ENCODE results near the gene MINDY4. TPM values are rescaled to one million over a fixed set of nuclear protein-coding genes. Genes with fewer than 3 reads are reported as not detected.

The MINDY4 gene
- polyA plus RNA-seq, 3 donors = 0.15 to 0.17 TPM; not detected in 1

DNA sequence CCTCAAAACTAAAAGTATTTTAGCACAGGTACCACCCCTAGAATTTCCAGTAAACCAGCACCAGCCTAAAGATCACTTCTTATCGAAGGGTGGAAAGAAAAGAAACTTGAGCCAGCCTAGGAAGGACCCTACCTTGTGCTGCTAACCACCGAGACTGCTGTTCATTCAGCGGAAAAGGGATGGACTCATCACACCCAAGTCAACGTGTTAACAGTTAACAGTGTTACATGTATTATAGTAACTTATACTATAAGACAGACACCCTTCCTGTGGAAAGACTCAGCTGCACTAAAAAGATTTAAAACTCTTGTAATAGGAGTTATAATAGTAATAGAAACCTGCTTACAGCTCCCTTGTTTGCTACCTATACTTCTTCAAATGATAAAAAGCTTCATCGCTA is 39.8 kb downstream of the MINDY4 start:
- no peak overlapping the region for H3K27ac ChIP-seq (ENCODE audit: low read depth in 1 of 2, low read length in 2 of 2)
- H3K4me1 ChIP-seq (ENCODE audit: control insufficient read depth in 1 of 2, insufficient read depth in 2 of 2, low read length in 2 of 2) = peaks cover 0 to 3% of the 10 kb centered on the region in 2 donors
- Mint-ChIP-seq H3K4me3 (no peak overlapping the region), H3K9me3 (peaks cover 0 to 2% (median 0%) of the 10 kb centered on the region in 7 donors), H3K27ac (no peak overlapping the region), H3K4me1 (peaks cover 16% of the 10 kb centered on the region), H3K36me3 (no peaks in the 10 kb centered on the region), H3K27me3 (ENCODE audit: low read depth in 3 of 3) (peaks cover 0 to 2% (median 0%) of the 10 kb centered on the region in 3 donors)
- no peak overlapping the region for H2AFZ ChIP-seq (ENCODE audit: insufficient read depth, low read depth, low read length, poor library complexity, severe bottlenecking)
- H3K4me3 ChIP-seq (replicated peaks in 1 of 3; ENCODE audit: low read depth in 2 of 3, low read length in 3 of 3) = no peak overlapping the region
- H3K79me2 ChIP-seq (ENCODE audit: insufficient read depth, low read length) = no peaks in the 10 kb centered on the region
- no peaks in the 10 kb centered on the region for H3K36me3 ChIP-seq (replicated peaks in 1 of 2; ENCODE audit: control insufficient read depth in 1 of 2, insufficient read depth in 2 of 2, low read length in 2 of 2)
- intact Hi-C loops (cut with micrococcal nuclease) = no loop called here
- no peak for DNase-seq
- TF ChIP-seq, protein P1, sequence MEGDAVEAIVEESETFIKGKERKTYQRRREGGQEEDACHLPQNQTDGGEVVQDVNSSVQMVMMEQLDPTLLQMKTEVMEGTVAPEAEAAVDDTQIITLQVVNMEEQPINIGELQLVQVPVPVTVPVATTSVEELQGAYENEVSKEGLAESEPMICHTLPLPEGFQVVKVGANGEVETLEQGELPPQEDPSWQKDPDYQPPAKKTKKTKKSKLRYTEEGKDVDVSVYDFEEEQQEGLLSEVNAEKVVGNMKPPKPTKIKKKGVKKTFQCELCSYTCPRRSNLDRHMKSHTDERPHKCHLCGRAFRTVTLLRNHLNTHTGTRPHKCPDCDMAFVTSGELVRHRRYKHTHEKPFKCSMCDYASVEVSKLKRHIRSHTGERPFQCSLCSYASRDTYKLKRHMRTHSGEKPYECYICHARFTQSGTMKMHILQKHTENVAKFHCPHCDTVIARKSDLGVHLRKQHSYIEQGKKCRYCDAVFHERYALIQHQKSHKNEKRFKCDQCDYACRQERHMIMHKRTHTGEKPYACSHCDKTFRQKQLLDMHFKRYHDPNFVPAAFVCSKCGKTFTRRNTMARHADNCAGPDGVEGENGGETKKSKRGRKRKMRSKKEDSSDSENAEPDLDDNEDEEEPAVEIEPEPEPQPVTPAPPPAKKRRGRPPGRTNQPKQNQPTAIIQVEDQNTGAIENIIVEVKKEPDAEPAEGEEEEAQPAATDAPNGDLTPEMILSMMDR (IDR thresholded peaks at IDR 0.05) = no peak
- WGBS (ENCODE audit: insufficient coverage) = 100% methylated on average over 1 of the region's 5 CpGs
- no peaks in the 10 kb centered on the region for H3K9me3 ChIP-seq (replicated peaks in 1 of 2; ENCODE audit: control insufficient read depth in 1 of 2, insufficient read depth in 1 of 2, low read length in 2 of 2)
- no peaks in the 10 kb centered on the region for H4K20me1 ChIP-seq (ENCODE audit: insufficient read depth, low read length)
- no peak overlapping the region for H3K4me2 ChIP-seq (replicated peaks; ENCODE audit: extremely low read depth, low read length, poor library complexity, severe bottlenecking)
- no peak overlapping the region for H3K9ac ChIP-seq (ENCODE audit: insufficient read depth, low read length, poor library complexity, severe bottlenecking)
- no peaks in the 10 kb centered on the region for H3K27me3 ChIP-seq (ENCODE audit: control insufficient read depth in 2 of 2, insufficient read depth in 2 of 2, low read length in 2 of 2)

DNA sequence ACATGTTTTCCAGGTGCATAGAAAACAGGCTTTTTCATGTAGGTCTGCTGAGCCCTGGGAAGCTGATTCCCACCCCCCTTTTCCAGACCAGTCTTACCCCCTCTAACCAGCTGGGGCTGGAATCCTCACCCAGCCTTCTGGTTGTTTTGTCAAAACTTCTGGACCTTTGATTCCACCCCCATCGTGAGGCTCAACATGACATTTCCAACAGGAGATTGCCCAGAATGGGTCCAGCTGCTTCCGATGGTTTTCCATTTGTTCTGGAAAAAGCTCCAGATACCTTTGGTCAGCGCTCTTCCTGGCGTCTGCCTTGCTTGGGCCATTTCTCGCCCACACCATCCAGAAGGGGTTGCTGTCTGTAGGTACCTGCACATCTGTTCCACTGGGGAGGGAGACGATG is 41.5 kb downstream of the MINDY4 start:
- H3K9me3 ChIP-seq (replicated peaks in 1 of 2; ENCODE audit: control insufficient read depth in 1 of 2, insufficient read depth in 1 of 2, low read length in 2 of 2) = no peaks in the 10 kb centered on the region
- H3K79me2 ChIP-seq (ENCODE audit: insufficient read depth, low read length) = no peaks in the 10 kb centered on the region
- H3K4me2 ChIP-seq (replicated peaks; ENCODE audit: extremely low read depth, low read length, poor library complexity, severe bottlenecking) = no peak overlapping the region
- DNase-seq = no peak
- H3K27ac ChIP-seq (ENCODE audit: low read depth in 1 of 2, low read length in 2 of 2) = no peak overlapping the region
- no peak overlapping the region for H3K27ac Mint-ChIP-seq
- no peaks in the 10 kb centered on the region for H3K36me3 ChIP-seq (replicated peaks in 1 of 2; ENCODE audit: control insufficient read depth in 1 of 2, insufficient read depth in 2 of 2, low read length in 2 of 2)
- no peak overlapping the region for H3K4me3 Mint-ChIP-seq
- TF ChIP-seq, protein P1 (IDR thresholded peaks at IDR 0.05) = no peak
- peaks cover 0 to 2% (median 0%) of the 10 kb centered on the region in 3 donors for H3K27me3 Mint-ChIP-seq (ENCODE audit: low read depth in 3 of 3)
- H3K27me3 ChIP-seq (ENCODE audit: control insufficient read depth in 2 of 2, insufficient read depth in 2 of 2, low read length in 2 of 2) = no peaks in the 10 kb centered on the region
- H2AFZ ChIP-seq (ENCODE audit: insufficient read depth, low read depth, low read length, poor library complexity, severe bottlenecking) = no peak overlapping the region
- H3K9ac ChIP-seq (ENCODE audit: insufficient read depth, low read length, poor library complexity, severe bottlenecking) = no peak overlapping the region
- H3K4me1 Mint-ChIP-seq = peaks cover 10% of the 10 kb centered on the region
- intact Hi-C loops (cut with micrococcal nuclease) = no loop called here
- H3K36me3 Mint-ChIP-seq = no peaks in the 10 kb centered on the region
- no peak overlapping the region for H3K4me3 ChIP-seq (replicated peaks in 1 of 3; ENCODE audit: low read depth in 2 of 3, low read length in 3 of 3)
- WGBS (ENCODE audit: insufficient coverage) = 98% methylated on average over 3 of the region's 6 CpGs
- no peaks in the 10 kb centered on the region for H4K20me1 ChIP-seq (ENCODE audit: insufficient read depth, low read length)
- peaks cover 0 to 2% (median 0%) of the 10 kb centered on the region in 7 donors for H3K9me3 Mint-ChIP-seq
- no peaks in the 10 kb centered on the region for H3K4me1 ChIP-seq (ENCODE audit: control insufficient read depth in 1 of 2, insufficient read depth in 2 of 2, low read length in 2 of 2)
